Osteoblast (primary cell): ENCODE measurements around the gene SUSD3. TPM values are rescaled to one million over a fixed set of nuclear protein-coding genes. Genes with fewer than 3 reads are reported as not detected.

Experiments used
- DNase-seq: peaks from one replicate; pipeline ENCODE4 v3.0.0; 2011; ENCODE audit warnings: low spot score, mixed read lengths; ENCODE audit not compliant: insufficient read length; ENCODE audit errors: missing footprints
- H2AFZ ChIP-seq: 2 replicates; pipeline ENCODE4 v1.6.0; 2011; ENCODE audit warnings: mild to moderate bottlenecking, low read length
- H3K27ac ChIP-seq: 2 replicates; pipeline ENCODE4 v1.5.1; 2011; ENCODE audit warnings: mild to moderate bottlenecking, low read depth, low read length, moderate library complexity
- H3K27me3 ChIP-seq: 2 replicates; pipeline ENCODE4 v1.6.0; 2012; ENCODE audit warnings: mild to moderate bottlenecking, control low read depth, inconsistent platforms, low read length, moderate library complexity; ENCODE audit not compliant: insufficient read depth
- H3K36me3 ChIP-seq: 2 replicates; pipeline ENCODE4 v1.5.1; 2011; ENCODE audit warnings: mild to moderate bottlenecking, low read length, control low read depth, moderate library complexity; ENCODE audit not compliant: insufficient read depth
- H3K4me1 ChIP-seq: 2 replicates; pipeline ENCODE4 v1.5.1; 2011; ENCODE audit warnings: mild to moderate bottlenecking, low read length, control low read depth, moderate library complexity; ENCODE audit not compliant: insufficient read depth
- H3K4me2 ChIP-seq: 2 replicates; pipeline ENCODE4 v1.6.0; 2011; ENCODE audit warnings: mild to moderate bottlenecking, low read length; ENCODE audit not compliant: insufficient read depth
- H3K4me3 ChIP-seq: fragments of 200-600 bp; sonication (generic); 3 replicates; pipeline ENCODE4 v1.5.1; 2012; ENCODE audit warnings: mild to moderate bottlenecking, low read length, inconsistent platforms; ENCODE audit not compliant: insufficient read depth
- H3K79me2 ChIP-seq: 2 replicates; pipeline ENCODE4 v1.6.0; 2012; ENCODE audit warnings: mild to moderate bottlenecking, low read length, control low read depth, inconsistent platforms; ENCODE audit not compliant: insufficient read depth
- H3K9me3 ChIP-seq: 2 replicates; pipeline ENCODE4 v1.5.1; 2011; ENCODE audit warnings: low read depth, low read length, control low read depth
- H4K20me1 ChIP-seq: 2 replicates; pipeline ENCODE4 v1.6.0; 2012; ENCODE audit warnings: mild to moderate bottlenecking, low read length, control low read depth; ENCODE audit not compliant: insufficient read depth
- CTCF ChIP-seq: IDR thresholded peaks from 2 replicates; pipeline ENCODE4 v1.5.1; 2011; ENCODE audit warnings: mild to moderate bottlenecking, low read depth, low read length, moderate library complexity; ENCODE audit errors: extremely low read depth
- total RNA-seq: library from RNA; depleted of rRNA; stranded (reverse); fragments of >200 nt; gene quantifications from 2 replicates; pipeline ENCODE4 v1.2.3, GENCODE V29; 2012

The SUSD3 gene
- total RNA-seq, 1 donor, result 0.36 TPM

- Histone ChIP-seq H4K20me1 (no peaks in the 10 kb centered on the region), H3K79me2 (no peaks in the 10 kb centered on the region), H2AFZ (no peak overlapping the region), H3K4me3 (no peak overlapping the region), H3K4me1 (no peaks in the 10 kb centered on the region), H3K27me3 (no peaks in the 10 kb centered on the region), H3K4me2 (no peak overlapping the region), H3K36me3 (no peaks in the 10 kb centered on the region), H3K9me3 (no peaks in the 10 kb centered on the region), H3K27ac (no peak overlapping the region)
- peak; percentile 90 for DNase-seq
- no peak for TF ChIP-seq CTCF
These were observed 17.2 kb upstream of the SUSD3 start for GRCh38 chr9:93041108-93041802.

- DNase-seq, result peak; percentile 5
- Histone ChIP-seq H3K27ac (no peak overlapping the region), H3K4me1 (no peaks in the 10 kb centered on the region), H3K36me3 (no peaks in the 10 kb centered on the region), H2AFZ (no peak overlapping the region), H3K9me3 (no peaks in the 10 kb centered on the region), H3K79me2 (no peaks in the 10 kb centered on the region), H3K27me3 (no peaks in the 10 kb centered on the region), H3K4me3 (no peak overlapping the region), H3K4me2 (no peak overlapping the region), H4K20me1 (no peaks in the 10 kb centered on the region)
- no peak for TF ChIP-seq CTCF
These were observed 15.4 kb upstream of the SUSD3 start for GRCh38 chr9:93043122-93043521.

GRCh38 chr9:93045521-93045920 lies 13.0 kb upstream of the SUSD3 start:
- H3K36me3 ChIP-seq, result no peaks in the 10 kb centered on the region
- H3K27me3 ChIP-seq, result no peaks in the 10 kb centered on the region
- H3K79me2 ChIP-seq, result no peaks in the 10 kb centered on the region
- H3K27ac ChIP-seq, result no peak overlapping the region
- H3K4me2 ChIP-seq, result no peak overlapping the region
- DNase-seq, result no peak
- TF ChIP-seq CTCF, result no peak
- no peak overlapping the region for H2AFZ ChIP-seq
- H3K4me1 ChIP-seq, result no peaks in the 10 kb centered on the region
- no peaks in the 10 kb centered on the region for H3K9me3 ChIP-seq
- no peak overlapping the region for H3K4me3 ChIP-seq
- no peaks in the 10 kb centered on the region for H4K20me1 ChIP-seq

- no peak overlapping the region for H3K4me2 ChIP-seq
- H3K36me3 ChIP-seq, result no peaks in the 10 kb centered on the region
- H2AFZ ChIP-seq, result no peak overlapping the region
- TF ChIP-seq CTCF, result no peak
- no peaks in the 10 kb centered on the region for H3K9me3 ChIP-seq
- DNase-seq, result no peak
- H3K4me3 ChIP-seq, result no peak overlapping the region
- no peak overlapping the region for H3K27ac ChIP-seq
- H3K27me3 ChIP-seq, result no peaks in the 10 kb centered on the region
- H3K4me1 ChIP-seq, result peaks cover 2% of the 10 kb centered on the region
- no peaks in the 10 kb centered on the region for H3K79me2 ChIP-seq
- H4K20me1 ChIP-seq, result no peaks in the 10 kb centered on the region
These were observed 9.7 kb upstream of the SUSD3 start for GRCh38 chr9:93048566-93049448.
